OCI-LY1 (cell line): Measurements from ENCODE around the gene LYPLA2.

Experiments used
- EZH2 ChIP-seq: fragments of 200-600 bp; sonication (generic), shearing (Covaris generic); IDR thresholded peaks from 2 replicates; pipeline ENCODE4 v1.8.0; 2017; ENCODE audit warnings: borderline replicate concordance, mixed run types, mild to moderate bottlenecking, antibody characterized with exemption, low read length, moderate library complexity, mixed read lengths
- TF ChIP-seq, protein P1 (sequence below): fragments of 200-600 bp; sonication (generic), shearing (Covaris generic); IDR thresholded peaks from 2 replicates; pipeline ENCODE4 v1.5.1; 2017; ENCODE audit warnings: mild to moderate bottlenecking, antibody characterized with exemption, low read length, moderate library complexity, mixed read lengths

- TF ChIP-seq, protein P1, sequence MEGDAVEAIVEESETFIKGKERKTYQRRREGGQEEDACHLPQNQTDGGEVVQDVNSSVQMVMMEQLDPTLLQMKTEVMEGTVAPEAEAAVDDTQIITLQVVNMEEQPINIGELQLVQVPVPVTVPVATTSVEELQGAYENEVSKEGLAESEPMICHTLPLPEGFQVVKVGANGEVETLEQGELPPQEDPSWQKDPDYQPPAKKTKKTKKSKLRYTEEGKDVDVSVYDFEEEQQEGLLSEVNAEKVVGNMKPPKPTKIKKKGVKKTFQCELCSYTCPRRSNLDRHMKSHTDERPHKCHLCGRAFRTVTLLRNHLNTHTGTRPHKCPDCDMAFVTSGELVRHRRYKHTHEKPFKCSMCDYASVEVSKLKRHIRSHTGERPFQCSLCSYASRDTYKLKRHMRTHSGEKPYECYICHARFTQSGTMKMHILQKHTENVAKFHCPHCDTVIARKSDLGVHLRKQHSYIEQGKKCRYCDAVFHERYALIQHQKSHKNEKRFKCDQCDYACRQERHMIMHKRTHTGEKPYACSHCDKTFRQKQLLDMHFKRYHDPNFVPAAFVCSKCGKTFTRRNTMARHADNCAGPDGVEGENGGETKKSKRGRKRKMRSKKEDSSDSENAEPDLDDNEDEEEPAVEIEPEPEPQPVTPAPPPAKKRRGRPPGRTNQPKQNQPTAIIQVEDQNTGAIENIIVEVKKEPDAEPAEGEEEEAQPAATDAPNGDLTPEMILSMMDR, result no peak
- TF ChIP-seq EZH2, result no peak
These were observed 18.1 kb upstream of the LYPLA2 start for GRCh38 chr1:23772854-23773242.
